Stimulated activated CD8-positive, alpha-beta memory T cell treated with anti-CD3 and anti-CD28 coated beads, Interleukin-4, amount 100 ng/mL, for 4 hours (primary cell): ENCODE measurements around the gene TIMMDC1.
"Not testable (repeated sequence)": the region's sequence is repeated elsewhere in the genome, so short reads cannot be mapped to it uniquely, and the experiment has no call there.

Source experiments
- DNase-seq, 2 donors: peaks; one replicate each; pipeline ENCODE4 v3.0.0-alpha.2; 2020; ENCODE audit warnings: low read depth in 2 of 2, low spot score in 1 of 2

TIMMDC1 gene

DNA sequence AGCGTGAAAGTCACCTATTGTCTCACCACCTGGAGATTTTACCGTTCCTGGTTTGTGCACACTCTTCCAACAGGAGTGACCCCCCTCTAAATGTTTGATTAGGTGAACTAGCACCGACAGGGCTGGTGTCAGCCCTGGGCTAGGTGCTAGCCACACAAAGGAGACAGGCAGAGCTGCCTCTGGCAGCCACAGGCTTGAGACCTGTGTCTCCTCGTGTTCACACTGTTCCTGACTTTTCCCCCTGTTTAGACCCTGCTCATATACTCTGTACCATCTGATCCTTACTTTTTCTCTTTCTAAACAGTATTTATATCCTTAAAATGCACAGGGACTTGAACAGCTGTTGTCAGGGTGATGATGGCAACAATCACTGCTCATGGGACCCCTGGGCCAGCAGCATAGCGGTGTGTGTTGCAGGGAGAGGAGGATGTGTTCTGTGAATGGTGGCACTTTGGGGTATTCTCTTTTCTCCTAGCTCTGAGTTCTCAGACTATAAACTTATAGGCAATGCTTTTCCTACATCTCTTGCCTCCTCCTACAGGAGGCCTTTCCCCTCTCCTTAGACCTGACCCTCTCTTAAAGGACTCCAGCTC, 55.6 kb downstream of the TIMMDC1 start:
- DNase-seq, result no peak

DNA sequence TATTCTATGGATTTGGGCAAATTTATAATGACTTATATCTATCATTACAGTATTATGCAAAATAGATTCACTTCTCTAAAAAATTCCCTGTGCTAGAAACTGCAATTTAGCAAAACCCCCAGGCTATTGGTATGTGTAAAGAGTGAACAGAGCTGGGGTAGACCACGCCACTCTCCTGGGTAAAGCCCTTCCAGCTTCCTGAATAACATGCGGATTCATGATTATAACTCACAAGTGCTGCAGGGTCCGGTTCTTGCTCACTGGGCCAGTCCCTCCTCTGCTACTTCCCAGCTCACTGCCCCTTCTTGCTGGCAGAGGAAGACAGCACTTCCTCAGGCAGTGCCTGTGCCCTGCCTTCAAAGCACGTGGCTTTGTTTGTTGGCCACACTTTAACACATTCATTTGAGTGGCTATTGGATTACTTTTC, 57.0 kb downstream of the TIMMDC1 start:
- no peak for DNase-seq

DNA sequence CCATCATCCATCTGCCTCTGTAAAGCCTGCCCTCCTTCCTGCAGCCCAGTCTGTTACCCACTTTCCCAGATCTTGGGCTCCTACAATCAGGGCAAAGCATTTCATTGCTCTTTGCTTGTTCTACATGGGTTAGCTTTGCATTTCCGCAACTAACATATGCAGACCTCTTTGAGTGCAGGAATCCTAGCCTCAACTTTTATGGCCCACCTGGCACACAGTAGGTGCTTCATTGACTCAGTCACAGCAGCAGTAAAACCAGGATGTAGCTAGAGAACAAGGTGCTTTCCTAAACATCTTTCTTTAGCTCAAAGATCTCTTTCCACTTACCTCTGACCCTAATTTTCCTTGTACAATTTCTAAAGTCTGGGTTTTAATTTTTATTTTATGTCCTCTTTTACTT, 57.6 kb downstream of the TIMMDC1 start:
- DNase-seq, result no peak

DNA sequence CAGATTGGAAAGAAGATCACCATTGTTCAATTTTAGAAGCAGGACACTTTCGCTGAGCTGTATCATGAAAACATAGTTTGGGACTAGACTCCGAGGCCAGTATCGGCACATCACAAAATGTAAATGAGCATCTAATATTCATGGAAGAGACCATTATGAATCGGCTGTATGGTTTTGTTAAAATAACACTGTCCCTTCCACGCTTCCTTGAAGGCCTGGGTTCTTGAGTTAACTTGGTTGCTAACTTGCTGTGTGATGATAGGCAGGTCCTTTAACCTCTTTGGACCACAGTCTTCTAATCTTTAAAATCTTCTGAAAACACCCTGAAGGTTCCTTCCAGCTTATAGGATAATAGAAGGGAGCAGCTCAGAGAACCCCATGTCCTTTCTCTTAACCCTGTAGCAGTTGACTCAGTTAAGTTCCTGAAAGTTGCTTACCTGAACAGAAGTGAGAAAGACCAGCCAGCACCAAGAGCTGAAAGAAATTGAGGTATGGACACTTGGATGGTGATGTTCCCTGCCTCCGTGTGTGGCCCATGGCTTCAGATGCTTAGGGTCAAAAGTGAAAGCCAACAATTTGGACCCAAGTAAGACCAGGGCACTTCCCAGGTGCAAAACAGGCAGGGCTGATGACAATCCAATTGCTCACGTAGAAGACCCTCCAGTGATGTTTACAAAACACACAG, 59.0 kb downstream of the TIMMDC1 start:
- no peak for DNase-seq

DNA sequence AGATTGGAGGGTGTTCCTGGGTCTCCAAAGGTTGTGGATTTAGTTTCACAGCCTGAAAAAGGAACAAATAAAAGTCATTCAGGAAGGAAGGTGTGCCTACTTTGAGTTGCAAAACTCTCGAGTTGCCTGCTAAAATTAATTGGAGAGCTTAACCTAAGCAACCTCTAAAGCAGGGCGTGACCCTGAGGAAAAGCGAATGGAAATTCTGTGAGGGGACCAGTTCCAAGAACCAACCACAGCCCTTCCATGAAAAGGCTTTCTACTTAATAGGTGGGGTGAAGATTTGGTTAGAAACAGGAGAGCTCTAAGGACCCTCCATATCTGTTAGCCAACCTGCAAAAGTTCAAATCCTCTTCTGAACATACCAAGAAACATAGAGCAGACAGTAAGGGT, 59.5 kb downstream of the TIMMDC1 start:
- no peak for DNase-seq

DNA sequence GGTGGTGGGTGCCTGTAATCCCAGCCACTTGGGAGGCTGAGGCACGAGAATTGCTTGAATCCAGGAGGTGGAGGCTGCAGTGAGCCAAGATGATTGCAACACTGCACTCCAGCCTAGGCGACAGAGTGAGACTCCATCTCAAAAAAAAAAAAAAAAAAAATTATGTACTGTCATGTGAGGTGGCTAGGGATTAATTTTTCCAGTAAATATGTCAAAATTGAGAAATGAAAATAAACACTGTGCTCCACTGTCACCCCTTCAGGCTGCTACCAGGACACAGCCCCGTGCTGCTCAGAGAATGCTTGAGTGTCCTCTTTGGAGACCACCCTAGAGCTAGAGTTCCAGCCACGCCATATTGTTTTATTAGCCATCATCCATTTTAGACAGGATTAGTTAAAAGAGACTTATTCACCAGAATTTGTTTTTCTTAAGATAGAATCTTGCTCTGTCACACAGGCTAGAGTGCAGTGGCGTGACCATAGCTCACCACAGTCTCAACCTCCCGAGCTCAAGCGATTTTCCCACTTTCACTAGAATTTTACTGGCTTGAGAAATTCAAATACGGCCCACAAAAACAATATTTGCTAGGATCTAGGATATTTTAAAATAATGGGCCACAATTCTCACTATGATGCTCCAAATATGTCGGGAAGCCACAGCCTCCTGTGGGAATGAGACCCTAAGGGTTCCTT, 60.4 kb downstream of the TIMMDC1 start:
- no peak for DNase-seq

DNA sequence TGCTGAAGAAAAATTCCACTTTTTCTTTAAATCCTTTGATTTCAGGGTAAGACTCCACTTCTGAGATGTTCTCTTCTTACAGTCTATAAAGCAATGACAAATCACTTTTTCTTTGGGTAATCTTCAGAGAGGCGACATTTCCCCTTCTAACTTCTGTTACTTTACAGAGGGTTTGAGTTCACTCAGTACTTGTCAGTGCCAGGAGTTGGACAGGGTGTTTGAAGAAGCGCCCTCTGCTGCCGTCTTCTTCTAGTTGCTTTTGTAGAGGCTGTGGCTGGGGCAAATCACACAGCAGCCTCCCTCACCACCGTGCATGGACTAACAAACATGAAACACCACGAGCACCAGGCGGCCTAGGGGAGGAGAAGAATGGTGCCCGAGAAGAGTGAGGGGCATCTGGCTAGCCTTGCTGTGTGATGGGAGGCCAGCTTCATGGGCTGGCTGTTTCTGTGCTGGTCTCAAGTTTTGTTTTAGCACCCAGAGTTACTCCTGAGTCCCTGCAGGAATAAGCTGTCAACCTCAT, 61.2 kb downstream of the TIMMDC1 start, which contains the start of gene CD80:
Gene CD80, minus strand, starts transcription at position 174 of the 523 bp plus-strand sequence. CDS start 1,886 bp downstream, outside the sequence.
- DNase-seq, result peak in 1 of 2 donors; percentile 17

DNA sequence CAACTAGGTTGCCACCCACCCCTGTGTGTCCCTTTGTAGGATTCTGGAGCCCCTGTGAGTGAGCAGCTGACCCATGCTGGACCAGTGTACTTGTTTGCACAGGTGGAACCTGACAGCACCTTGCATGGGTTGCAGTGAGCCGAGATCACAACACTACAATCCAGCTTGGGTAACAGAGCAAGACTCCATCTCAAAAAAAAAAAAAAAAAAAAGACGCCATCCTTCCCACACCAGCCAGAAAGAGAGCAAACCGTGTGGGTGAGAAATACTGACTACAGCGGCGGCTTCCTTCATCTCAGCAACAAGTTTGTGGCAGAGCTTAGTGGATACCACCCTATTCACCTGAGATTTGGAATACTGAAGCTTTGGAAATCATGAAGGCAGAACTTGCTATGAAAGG, 61.8 kb downstream of the TIMMDC1 start:
- no peak for DNase-seq

DNA sequence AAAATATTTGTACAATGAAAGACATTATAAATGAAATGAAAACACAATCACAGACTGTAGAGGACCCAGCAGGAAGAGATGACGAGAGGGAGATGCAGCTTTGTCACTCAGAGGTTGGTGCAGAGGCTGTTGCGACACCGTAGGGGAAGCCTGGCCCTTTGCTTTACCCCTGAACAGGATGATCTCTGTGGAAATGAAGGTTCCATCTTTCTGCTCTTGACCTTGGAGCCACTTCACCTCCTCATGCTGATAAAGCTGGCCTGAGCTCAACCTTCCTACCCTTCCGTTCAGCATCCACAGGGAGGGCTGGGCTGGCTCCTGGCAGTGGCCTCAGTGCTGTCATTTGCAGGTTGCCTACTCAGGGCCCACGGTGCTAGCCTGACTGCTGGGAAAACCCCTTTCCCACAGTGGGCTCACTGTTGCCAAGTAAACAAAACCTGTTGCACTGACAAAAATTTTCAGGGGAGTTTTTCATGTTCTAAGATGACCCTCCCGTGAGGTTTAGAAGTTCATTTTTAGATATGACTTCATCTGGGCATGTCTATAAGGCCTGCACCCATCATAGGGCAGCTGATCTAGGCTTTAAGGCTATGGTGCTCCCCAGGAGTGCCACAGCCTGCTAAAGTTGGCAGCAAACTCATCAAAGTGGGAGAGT, 64.1 kb downstream of the TIMMDC1 start:
- DNase-seq, result no peak

DNA sequence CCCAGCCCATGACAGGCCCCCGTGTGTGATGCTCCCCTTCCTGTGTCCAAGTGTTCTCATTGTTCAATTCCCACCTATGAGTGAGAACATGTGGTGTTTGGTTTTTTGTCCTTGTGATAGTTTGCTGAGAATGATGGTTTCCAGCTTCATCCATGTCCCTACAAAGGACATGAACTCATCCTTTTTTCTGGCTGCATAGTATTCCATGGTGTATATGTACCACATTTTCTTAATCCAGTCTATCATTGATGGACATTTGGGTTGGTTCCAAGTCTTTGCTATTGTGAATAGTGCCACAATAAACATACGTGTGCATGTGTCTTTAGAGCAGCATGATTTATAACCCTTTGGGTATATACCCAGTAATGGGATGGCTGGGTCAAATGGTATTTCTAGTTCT, 65.0 kb downstream of the TIMMDC1 start:
- not testable (repeated sequence) for DNase-seq

DNA sequence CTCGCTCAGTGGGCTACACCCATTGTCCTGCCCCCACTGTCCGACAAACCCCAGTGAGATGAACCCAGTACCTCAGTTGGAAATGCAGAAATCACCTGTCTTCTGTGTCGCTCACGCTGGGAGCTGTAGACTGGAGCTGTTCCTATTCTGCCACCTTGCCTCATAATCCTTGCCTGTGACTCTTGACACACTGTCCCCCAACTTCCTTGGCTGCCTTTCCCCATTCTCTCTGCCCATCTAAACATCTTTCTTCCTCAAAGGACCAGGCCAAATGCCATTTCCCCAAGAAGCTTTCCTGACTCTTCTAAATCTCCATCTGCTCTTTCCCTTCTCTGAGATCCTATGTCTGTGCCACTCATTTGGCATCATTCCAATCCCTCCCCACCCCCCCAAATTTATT, 70.8 kb downstream of the TIMMDC1 start:
- DNase-seq, result no peak

DNA sequence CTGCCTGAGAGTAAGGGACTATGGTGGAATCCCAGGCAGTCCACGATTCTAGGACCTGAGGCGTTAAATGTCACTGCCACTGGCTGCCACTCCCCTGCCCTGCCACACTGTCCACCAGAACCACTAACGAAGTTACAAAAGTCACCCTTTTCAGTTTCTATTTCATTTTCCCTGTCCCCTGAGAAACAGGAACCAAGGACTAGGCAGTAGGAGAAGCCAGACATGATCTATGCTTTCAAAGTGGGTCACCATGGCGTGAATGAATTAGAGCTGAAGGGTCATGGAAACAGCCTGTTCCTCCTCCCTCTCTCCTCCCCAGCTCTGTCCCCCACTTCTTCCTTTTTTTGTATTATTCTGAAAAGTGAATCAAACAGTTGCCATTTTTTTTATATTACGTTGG, 71.9 kb downstream of the TIMMDC1 start:
- DNase-seq, result no peak

DNA sequence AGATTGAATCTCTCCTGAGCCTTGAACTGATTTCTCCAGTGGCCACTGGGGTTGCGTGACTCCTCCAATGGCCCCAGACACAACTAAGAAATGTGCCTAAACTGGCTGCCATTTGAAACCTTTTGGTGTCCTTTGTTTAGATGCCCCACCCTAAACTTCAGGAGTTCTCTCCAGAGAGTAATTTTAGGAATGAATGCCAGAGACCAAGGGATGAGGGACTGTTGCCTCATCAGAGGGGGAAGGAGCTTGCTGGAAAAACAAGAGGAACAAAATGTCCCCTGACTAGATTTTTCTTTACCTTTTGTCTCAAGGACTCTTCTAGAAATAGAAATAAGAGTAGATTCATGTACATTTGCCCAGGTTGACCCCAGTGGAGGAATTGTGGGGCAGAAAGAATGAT, 72.9 kb downstream of the TIMMDC1 start:
- DNase-seq, result no peak

DNA sequence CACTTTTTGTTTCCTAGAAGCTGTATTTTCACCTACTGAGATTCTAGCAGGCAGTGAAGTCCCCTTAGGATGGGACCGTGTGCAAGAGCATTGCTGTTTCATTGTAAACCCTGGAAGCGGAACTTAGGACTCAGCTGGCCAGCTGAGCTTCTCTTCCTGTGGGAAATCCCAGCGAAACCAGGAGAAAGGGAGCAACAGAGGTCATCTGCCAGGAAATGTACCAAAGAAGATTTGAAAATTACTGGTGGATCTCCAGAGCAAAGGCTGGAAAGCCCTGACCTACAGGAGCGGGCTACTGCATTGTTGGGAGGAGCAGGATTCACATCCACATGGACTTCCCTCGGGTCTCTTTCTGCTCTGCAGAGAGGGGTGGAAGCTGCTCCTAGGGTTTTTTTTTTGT, 73.3 kb downstream of the TIMMDC1 start:
- DNase-seq, result no peak
